HG03342 (cell line): ENCODE data around the gene MACF1.

ENCODE experiments used
- ATAC-seq: cut with Tn5 transposase; IDR thresholded peaks from one replicate; pipeline ENCODE4 v1.9.1; 2021; ENCODE audit warnings: mild to moderate bottlenecking, moderate library complexity; ENCODE audit not compliant: unreplicated experiment

The MACF1 gene

DNA sequence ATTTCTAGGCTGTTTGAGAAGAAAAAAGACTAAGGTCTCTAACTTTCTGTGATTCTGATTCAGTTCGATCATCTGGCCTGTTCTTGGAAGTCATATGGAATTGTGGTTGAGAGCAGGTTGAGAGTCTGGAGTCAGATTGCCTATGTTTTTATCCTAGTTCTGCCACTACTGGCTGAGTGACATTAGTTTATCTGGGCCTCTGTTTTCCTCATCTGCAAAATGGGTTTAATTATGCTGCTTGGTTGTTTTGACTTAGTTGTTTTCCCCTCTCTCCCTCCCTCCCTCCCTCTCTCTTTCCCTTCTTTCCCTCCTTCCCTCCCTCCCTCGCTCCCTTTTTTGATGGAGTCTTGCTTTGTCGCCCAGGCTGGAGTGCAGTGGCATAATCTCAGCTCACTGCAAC, 6.2 kb downstream of the MACF1 start:
- no peak for ATAC-seq

DNA sequence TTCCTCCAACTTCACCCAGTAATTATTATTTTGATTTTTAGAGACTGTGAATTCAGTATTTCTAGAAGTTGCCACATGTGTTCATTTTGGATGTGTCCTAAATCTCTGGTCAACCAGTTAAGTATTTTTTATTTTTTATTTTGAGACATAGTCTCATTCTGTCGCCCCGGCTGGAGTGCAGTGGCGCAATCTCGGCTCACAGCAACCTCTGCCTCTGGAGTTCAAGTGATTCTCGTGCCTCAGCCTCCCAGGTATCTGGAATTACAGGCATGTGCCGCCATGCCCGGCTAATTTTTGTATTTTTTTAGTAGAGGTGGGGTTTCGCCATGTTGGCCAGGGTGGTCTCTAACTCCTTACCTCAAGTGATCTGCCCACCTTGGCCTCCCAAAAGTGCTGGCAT, 8.0 kb downstream of the MACF1 start:
- ATAC-seq = no peak

DNA sequence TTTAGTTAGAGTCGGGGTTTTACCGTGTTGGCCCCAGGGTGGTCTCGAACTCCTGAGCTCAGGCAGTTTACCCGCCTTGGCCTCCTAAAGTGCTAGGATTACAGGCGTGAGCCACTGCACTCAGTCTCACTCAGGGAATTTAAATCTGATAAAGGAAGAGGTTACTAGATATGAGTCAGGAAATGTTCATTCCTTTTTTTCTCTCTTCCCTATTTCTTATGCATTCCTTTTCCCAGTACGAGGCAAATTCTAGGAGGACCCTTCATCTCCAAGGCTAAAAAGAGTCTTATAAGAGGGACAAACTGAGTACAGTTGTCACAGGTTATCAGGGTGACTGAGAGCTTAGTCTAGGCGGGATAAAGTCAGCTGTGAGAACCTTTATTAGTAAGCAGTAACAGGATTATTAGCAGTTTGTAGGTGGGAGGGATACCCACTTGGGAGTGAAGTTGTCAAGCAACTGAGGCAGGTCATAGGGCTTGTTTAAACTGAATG, 9.1 kb downstream of the MACF1 start:
- no peak for ATAC-seq

DNA sequence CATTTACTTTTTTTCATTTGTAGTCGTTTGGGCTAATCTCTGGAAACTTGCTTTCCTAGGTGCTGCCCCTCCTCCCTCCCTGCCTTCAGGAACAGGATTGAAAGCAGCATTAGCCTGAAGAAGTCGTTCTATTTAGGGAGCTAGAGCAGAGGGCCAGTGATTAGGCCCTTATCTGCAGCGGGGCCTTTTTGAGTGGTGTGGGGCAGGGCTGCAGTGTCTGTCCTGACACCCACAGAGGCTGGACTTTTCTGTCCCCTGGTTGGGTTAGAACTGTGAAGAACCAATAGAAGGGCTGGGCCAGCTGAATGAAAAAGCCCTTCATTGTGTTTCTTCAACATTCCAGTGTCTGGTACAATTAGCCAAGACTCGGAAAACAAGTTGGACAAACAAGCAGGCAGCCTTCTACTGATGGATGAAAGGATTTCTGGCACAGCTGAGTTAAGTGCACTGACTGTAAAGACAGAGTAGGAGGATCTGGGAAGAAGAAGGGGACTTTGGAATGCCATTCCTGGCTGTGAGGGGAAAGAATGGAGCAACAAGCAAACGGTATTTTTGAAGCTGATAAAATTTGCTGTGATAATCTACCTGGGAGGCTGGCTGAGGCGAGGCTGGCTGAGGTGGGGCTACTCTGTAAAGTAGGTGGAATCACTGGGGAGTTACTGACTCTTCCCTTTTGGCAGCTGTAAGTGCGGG, 9.7 kb downstream of the MACF1 start:
- no peak for ATAC-seq

DNA sequence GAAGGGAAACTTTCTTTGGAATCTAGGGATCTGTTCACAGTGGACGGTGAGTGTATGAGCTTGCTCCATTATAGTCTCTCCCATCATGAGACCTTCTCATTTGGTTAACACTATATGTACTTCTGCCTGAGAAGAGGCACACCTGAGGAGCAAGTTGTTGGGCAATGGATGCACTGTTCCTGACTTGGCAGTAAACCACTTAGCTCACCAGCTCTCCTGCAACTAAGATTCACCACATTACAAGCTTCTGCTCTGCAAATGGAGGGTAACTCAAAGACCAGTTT, 10.2 kb downstream of the MACF1 start:
- no peak for ATAC-seq

DNA sequence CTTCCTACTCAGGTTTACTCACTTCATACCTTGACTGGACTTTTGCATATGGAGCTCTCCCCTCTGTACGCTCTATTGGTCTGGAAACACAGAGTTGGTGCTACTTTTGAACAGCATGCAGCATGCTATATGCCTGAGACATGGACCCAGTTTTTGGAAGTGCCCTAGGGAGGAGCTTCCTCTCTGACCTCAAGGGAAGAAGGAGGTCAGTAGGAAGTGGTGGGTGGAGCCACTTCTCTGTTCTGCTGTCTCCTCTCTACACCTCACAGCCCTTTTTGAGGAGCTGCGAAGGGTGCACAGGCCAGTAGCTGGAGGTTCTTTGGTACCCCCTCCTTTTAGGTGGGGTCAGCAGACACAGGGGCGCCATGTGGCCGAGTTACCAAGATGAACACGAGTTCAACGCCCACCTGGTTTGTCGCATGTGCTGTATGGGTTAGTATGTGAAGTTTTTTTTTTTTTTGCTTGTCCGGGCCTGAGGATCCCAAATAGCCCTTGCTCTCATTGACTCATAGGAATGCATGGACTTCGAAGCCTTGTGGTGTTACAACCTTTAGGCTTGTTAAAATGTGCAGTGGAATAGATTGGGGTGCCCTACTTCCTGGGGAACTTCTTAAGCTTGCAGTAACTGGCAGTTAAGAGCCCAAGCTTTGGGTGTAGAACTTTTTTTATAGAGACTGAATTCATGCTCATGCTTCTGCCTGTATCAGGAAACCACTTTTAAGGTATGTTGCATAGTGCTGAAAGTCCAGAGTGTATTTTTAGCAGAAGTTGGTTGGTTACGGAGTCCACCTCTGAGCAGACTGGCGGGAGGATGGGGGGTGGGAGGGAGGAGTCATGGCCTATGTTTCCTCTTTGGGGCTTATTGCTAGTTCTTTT, 10.7 kb downstream of the MACF1 start:
- ATAC-seq = peak; percentile 56

DNA sequence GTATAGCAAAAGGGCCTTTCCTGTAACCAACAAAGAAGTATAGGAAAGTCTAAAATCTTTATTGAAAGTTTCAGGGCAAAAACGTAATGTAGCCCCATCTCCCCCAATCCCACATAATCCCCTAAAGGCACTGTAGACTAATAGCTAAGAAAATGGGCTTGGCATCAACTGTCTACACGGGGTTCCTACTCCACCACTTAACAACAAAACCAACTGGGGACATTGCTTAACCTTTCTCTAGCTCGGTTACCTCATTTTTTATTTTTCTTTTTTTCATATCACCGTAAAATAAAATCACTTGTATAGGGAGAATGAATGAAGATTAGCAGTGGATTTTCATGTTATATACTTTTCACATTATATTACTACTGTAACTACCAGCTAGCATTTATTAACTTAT, 12.3 kb downstream of the MACF1 start:
- no peak for ATAC-seq

DNA sequence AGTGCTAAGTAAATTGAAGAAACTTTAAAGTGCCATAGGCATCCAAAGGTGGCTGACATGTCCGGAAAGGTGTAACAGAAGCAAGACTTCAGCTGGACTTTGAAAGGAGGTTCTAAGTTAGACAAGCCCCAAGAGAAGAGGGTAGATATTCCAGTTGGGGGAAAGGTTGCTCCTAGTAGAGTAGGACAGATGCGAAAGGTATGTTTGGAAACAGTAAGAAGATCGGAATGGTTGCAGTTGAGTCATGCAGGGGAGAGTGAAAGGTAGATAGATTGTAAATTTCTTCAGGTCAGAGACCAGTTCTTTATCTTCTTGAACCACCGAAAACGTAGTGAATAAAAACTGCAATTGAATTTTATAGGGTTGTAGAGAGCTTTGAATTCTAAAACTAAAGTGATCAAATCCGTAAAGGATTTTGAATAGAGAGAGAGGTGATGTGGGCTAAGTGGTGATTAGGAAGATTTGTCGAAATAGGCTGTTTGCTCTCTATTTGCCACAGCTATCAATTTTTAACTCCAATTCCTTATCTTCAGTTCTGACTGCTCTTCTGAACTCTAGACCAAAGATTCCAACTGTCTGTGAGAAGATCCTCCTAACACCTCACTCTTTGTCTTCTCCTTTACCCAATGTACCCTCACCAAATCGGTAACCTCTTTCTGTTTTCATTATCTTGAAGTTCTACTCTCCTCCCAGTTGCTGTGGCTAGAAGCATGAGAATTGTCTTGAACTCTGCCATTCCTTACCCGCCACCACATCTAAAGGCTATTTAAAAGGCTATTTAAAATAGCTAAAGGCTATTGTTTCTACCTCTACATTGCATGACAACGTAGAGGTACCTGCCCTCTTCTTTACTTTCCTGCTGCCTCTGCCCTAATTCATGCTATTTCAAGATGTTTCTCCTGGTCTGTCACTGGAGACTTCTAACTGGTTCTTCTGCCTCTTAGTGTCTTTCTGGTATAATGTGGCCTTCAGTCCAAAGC, 16.7 kb downstream of the MACF1 start:
- ATAC-seq = no peak

DNA sequence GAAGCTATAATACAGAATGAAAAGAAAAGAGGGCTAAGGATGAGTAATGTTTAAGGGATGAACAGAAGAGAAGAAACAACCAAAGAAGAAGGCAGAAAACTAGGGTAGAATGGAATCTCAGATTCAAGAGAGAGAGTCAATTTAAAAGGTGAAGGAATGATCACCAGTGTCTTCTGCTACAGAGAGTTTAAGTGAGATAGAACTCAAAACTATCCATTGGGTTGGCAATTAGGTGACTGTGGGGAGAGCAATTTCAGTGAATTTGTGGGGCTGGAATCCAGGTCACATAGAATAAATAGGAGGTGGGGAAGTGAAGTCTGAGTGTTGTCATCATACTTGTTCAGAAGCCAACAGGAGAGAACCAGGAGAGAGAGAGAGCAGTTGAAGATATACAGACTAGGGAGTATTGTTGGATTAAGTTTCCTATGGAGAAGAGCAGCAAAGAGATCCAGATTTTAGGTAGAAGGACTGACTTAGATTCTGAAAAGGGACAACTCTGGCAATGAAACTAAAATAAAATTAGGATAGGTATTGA, 19.9 kb downstream of the MACF1 start:
- ATAC-seq = no peak

DNA sequence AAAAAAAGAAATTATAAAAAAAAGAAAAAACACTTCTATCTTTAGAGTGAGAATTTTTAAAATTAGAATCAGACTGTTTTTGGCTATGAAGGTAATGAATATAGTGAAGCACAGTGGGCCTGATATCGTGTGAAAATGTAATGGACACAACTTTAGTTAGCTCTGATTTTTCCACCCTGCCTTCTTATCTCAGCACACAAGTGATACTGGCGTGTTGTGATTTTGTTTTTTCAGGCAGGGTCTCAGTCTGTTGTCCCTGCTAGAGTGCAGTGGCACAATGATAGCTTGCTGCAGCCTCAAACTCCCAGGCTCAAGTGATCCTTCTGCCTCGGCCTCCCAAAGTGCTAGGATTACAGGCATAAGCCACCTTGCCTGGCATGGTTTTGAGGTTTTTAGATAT, 22.3 kb downstream of the MACF1 start:
- ATAC-seq = no peak

DNA sequence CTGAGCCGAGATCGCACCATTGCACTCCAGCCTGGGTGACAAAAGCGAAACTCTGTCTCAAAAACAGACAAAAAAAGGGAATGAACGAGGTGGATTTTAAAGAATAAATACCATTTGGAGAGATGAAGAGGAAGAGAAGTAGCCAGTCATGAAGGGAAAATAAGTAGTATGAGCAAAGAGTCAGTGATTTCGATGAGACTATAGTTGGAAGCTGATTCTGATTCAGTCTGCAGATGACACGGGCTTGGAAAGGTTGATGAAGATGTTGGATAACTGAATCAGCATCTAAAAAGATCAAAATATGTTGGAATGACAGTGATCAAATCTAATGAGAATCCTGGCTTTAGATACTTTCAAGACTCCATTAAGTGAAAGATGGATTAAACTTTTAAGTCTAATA, 23.8 kb downstream of the MACF1 start:
- no peak for ATAC-seq

DNA sequence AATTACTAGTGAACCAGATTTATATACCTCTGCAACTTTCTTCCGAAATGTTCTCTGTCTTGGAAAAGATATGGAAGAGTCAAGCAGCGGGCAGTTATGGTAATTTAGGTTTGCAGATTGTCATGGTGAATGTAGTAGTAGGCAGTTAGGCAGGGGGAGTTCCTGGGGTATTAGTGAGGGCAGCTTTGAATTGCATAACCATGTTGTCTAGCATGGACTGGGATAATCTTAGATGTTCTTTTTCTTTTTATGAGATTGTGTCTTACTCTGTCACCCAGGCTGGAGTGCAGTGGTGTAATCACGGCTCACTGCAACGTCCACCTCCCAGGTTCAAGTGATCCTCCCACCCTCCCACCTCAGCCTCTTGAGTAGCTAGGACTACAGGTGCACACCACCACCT, 25.0 kb downstream of the MACF1 start:
- ATAC-seq = no peak

DNA sequence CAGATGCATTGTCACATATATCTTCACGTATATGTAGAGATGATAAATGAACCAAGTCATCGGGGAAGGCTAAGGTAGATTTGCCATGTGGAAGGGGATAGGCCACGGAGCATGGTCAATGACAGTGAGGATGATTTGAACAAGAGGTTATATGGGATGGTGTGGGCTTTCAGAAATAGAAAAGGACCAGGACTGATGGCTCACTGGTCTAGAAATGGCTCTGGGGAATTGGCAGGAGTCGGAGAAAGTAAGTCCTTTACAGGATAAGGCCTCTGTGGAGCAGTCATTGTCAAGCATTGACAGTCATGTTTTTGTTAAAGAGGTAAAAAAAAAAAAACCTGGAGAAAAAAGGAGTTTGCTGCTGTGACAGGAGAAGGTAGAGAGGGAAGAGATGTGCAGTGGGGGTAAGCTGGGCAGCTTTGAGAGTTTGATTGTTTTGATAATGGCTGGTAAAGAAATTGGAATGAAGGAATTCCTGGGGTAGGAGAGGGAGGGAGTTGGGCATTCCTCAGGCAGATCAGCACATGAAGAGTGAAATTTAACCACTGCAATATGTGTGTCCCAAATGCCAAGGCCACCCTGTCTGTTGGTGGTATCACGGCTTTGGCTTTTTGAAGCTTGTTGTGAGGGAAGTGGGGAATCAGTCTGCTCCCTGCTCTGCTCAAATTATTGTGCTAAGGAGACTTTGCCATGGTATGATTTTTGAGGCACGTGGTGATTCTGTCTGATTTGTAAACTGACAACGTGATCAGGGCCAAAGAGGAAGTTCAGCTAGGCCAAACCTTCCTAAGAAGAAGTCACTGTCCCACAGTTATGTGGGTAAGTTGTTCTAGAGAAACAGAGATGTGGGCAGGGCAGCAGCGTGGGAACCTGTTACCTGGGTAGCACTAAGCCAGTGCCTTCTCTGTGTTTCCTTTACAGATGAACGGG, 26.0 kb downstream of the MACF1 start:
- ATAC-seq = peak; percentile 77

DNA sequence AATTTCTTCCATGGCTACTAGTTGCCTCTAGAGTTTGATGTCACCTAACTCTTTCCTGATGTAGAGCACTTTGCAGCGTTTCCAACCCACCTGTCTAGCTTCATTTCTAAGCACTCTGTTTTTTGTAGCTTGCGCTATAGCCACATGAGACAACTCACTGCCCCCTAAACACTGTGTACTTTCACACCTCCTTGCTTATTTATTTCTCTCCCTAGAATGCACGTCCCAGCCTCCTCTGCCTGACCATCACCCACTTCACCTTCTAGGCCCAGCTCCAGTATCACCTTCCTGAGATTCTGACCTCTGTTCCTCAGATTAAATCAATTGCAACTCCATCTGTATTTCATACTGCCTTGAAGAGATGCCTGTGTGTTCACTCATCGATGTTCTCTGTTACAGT, 32.5 kb downstream of the MACF1 start:
- no peak for ATAC-seq

DNA sequence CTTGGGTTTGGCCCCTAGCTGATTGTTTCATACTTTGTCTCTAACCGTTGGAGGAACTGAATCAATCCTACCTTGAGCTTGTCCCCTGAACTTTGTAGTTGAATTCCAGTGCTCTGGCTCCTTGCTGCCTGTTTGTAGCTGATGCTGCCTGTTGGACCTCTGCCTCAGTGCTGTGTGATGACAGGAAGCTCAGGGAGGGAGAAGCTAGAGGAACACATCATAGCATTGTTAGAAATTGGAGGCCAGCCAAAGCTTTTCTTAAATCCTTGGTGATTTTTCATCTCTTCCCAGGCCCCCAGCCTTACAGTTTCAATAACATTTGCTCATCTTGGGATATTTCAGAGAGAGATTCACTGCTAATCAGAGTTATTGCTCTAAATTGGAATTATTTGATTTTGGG, 34.0 kb downstream of the MACF1 start:
- ATAC-seq = no peak

DNA sequence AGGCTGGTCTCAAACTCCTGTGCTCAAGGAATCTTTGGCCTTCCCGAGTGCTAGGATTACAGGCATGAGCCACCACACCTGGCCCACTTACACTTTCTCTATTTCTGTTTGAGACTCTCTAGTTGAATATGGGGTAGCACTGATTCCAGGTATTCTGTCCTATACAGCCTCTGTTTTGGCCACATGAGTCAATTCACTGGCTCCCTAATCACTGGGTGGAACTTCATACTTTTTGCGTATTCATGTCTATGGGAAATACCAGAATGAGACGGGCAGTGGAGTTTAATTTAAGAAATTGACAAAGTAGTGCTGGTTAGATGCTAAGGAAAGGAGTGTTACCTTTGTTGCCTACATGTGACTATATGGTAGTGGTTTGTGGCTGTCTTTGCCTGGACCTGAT, 35.5 kb downstream of the MACF1 start:
- no peak for ATAC-seq

DNA sequence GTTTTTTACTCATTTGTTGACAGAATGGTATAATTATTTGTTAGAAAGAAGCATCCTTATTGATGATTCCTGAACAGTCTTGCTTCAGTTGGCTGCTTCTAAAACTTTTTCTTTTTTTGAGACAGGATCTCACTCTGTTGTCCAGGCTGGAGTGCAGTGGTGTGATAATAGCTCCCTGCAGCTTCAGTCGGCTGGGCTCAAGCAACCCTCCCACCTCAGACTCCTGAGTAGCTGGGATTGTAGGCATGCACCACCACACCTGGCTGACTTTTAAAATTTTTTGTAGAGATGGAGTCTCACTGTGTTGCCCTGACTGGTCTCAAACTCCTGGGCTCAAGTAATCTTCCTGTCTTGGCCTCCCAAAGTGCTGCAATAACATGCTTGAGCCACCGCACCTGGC, 38.8 kb downstream of the MACF1 start:
- ATAC-seq = no peak

DNA sequence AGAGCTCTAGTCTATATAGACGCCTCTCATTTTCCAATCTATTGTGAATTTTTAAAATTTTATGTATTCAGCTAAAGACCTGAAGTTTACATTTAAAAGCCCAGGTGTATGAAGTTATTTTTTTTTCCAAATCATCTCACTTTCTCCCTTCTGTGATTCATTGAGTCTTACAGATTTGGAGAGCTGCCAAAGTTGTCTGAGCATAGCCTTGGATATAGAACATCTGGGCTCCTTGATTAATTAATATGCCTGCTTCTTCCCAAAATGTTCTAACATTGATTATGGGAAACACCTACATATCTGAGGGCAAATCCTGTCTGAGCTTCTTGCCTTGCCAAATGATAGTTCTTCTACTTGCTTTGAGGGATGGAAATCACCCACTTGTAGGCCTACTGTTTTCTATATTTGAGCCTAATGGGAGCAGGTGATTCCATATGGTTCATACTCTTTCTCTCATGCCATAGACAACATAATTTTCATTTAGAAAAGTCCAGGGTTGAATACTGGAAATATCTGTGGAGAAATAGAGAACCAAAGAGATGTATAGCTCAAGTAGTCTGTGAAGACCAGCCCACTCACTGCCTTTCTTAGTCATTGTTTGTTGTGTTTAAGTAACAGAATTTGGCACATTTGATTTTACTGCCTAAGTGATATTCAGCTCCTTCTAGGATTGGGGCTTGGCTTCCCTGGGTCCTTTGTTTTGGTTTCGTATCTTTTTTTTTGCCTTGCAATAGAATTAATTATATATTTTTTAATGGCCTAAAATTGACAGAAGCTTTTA, 46.2 kb downstream of the MACF1 start:
- no peak for ATAC-seq

DNA sequence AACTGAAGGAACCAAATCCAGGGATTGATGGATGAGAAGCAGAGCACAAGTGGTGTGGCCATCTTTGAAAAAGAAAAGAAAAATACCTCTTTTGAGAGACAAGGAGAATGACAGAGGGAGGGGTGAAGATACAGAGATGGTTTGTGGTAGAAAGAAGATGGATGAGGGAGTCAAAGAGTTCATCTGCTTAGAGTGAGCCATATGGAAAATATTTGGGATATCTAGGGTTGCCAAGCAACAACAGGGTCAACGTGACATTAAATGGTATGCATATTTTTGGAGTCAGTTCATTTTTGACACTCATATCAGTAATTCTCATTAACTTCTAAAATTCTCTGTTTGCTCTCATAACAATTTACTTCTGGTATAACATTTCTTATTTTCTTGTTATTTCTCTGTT, 50.7 kb downstream of the MACF1 start:
- ATAC-seq = no peak
